Prostate gland (tissue), 2 donors: ENCODE results near the gene EID2. TPM values are rescaled to one million over a fixed set of nuclear protein-coding genes. Genes with fewer than 3 reads are reported as not detected.

ENCODE experiments used
- DNase-seq: peaks from one replicate; pipeline ENCODE4 v3.0.0-alpha.2; 2019; ENCODE audit warnings: low spot score
- H3K27ac ChIP-seq, 2 donors: fragments of 200-600 bp; sonication (generic); 2 replicates each; pipeline ENCODE4 v1.5.1; 2017 to 2019
- H3K27me3 ChIP-seq: fragments of 200-600 bp; sonication (generic); replicated peaks from 2 replicates; pipeline ENCODE4 v1.5.1; 2019; ENCODE audit not compliant: insufficient read depth
- H3K36me3 ChIP-seq, 2 donors: fragments of 200-600 bp; sonication (generic); 1 replicate in 1 of 2; 2 replicates in 1 of 2; pipeline versions ENCODE4 v1.5.1 to v1.8.1; 2017 to 2019
- H3K4me1 ChIP-seq: fragments of 200-600 bp; sonication (generic); replicated peaks from 2 replicates; pipeline ENCODE4 v1.5.1; 2019
- H3K4me3 ChIP-seq, 2 donors: fragments of 200-600 bp; sonication (generic); 2 replicates each; pipeline ENCODE4 v1.5.1; 2017 to 2019
- H3K9me3 ChIP-seq: fragments of 200-600 bp; sonication (generic); 2 replicates; pipeline ENCODE4 v1.5.1; 2017
- CTCF ChIP-seq, 4 experiments: fragments of 200-600 bp in 2 of 4; fragments of 450-650 bp in 2 of 4; sonication (generic) in 2 of 4; IDR thresholded peaks; 1 replicate in 3 of 4; 2 replicates in 1 of 4; pipeline ENCODE4 v1.5.1; 2016 to 2019; ENCODE audit warnings: antibody characterized with exemption in 4 of 4, mild to moderate bottlenecking in 2 of 4, moderate library complexity in 2 of 4
- POLR2A ChIP-seq: fragments of 450-650 bp; IDR thresholded peaks from one replicate; pipeline ENCODE4 v1.6.1; 2016; ENCODE audit warnings: antibody characterized with exemption, mild to moderate bottlenecking
- POLR2AphosphoS5 ChIP-seq: sonication (generic); formaldehyde crosslinking; IDR thresholded peaks from one replicate; pipeline ENCODE4 v1.6.1; 2017; ENCODE audit warnings: antibody characterized with exemption
- WGBS: methylation state at CpG from one replicate; pipeline ENCODE4 v1.1.5; 2018; 5-methylcytosine and 5-hydroxymethylcytosine counted together
- intact Hi-C: fragments of 100-400 bp; cut with DNase I; formaldehyde crosslinking; loops from one replicate; pipeline ENCODE4 v1.14.2; 2022
- total RNA-seq, 2 donors: library from RNA; depleted of rRNA; stranded (reverse); fragments of >200 nt; gene quantifications; one replicate each; pipeline ENCODE4 v1.1.0, GENCODE V29; 2016

Gene EID2
- total RNA-seq, 2 donors from 2014 or later = 21.1 to 25.3 TPM

GRCh38 chr19:39500543-39500942 lies 39.4 kb downstream of the EID2 start:
- intact Hi-C loops = no loop called here
- H3K27me3 ChIP-seq = peaks cover 6% of the 10 kb centered on the region

DNA sequence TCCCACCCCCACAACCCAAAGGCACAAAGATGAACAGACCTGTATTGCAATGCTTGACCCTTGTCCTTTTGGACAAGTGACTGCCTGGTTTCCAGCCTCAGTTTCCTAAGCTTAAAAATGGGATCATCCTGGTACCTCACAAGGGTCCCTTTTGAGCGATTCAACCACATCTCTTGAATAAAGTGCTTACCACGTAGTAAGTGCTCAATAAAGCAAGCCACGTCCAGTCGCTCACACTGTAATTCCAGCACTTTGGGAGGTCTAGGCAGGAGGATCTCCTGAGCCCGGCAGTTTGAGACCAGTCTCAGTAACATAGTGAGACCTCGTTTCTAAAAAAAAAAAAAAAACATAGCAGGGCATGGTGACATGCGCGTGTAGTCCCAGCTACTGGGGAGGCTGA lies 40.0 kb downstream of the EID2 start:
- WGBS = 76% methylated on average over 8 of the region's 8 CpGs
- Histone ChIP-seq H3K4me1 (no peaks in the 10 kb centered on the region), H3K36me3 (no peaks in the 10 kb centered on the region), H3K27me3 (peaks cover 6% of the 10 kb centered on the region), H3K27ac (no peak overlapping the region), H3K4me3 (no peak overlapping the region), H3K9me3 (no peaks in the 10 kb centered on the region)
- intact Hi-C loops = no loop called here
- TF ChIP-seq POLR2A (no peak), POLR2AphosphoS5 (no peak), CTCF (IDR thresholded peaks at IDR 0.05) (no peak)
- no peak for DNase-seq

More at GRCh38 chr19:39500543-39500942, 39.4 kb downstream of the EID2 start:
- Histone ChIP-seq H3K27ac (no peak overlapping the region), H3K4me3 (no peak overlapping the region), H3K9me3 (no peaks in the 10 kb centered on the region), H3K4me1 (no peaks in the 10 kb centered on the region), H3K36me3 (no peaks in the 10 kb centered on the region)
- DNase-seq = no peak
- TF ChIP-seq POLR2AphosphoS5 = no peak
- no peak for TF ChIP-seq POLR2A
- TF ChIP-seq CTCF (IDR thresholded peaks at IDR 0.05) = no peak
- WGBS = 41% methylated on average over 4 of the region's 4 CpGs

- Histone ChIP-seq H3K27ac (no peak within 1 kb of the TSS), H3K27me3 (peaks cover 6% of the 10 kb centered on the region), H3K4me1 (no peaks in the 10 kb centered on the region), H3K9me3 (no peaks in the 10 kb centered on the region), H3K4me3 (no peak within 1 kb of the TSS), H3K36me3 (no peaks in the 10 kb centered on the region)
- intact Hi-C loops = no loop called here
- no peak for DNase-seq
- TF ChIP-seq POLR2A = no peak
- WGBS = 1% methylated on average over 52 of the region's 60 CpGs
Observed at GRCh38 chr19:39498798-39499642, 40.9 kb downstream of the EID2 start, which contains the start of gene DLL3. Gene DLL3 (plus strand): TSS chr19:39498947. CDS start chr19:39498975, 28 bp downstream.

- no peaks in the 10 kb centered on the region for H3K9me3 ChIP-seq
- H3K27ac ChIP-seq = no peak overlapping the region
- H3K27me3 ChIP-seq = peaks cover 6% of the 10 kb centered on the region
- intact Hi-C loops = no loop called here
- DNase-seq = no peak
- no peak overlapping the region for H3K4me3 ChIP-seq
- no peaks in the 10 kb centered on the region for H3K36me3 ChIP-seq
- WGBS = 2% methylated on average over 40 of the region's 40 CpGs
- no peaks in the 10 kb centered on the region for H3K4me1 ChIP-seq
- TF ChIP-seq CTCF (IDR thresholded peaks at IDR 0.05) (peak in 1 of 4 experiments; percentile 28), POLR2AphosphoS5 (no peak), POLR2A (no peak)
Observed at GRCh38 chr19:39497996-39498797, 41.8 kb downstream of the EID2 start.

DNA sequence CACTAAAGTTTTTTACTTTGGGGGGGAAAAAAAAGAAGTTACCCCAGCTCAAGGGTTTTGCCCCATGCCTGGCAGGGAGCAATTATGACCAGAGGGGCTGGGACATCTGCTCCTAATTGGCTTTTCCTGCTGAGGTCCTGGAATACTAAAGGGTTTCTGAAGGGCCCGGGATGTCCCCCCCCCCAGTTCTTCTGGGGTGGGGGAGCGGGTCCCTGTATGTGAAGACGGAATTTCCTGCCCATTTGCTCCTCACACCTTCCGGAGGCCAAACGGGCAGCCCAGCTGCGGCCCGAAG lies 42.3 kb downstream of the EID2 start:
- H3K4me1 ChIP-seq = no peaks in the 10 kb centered on the region
- H3K27ac ChIP-seq = no peak overlapping the region
- H3K36me3 ChIP-seq = no peaks in the 10 kb centered on the region
- 2% methylated on average over 7 of the region's 7 CpGs for WGBS
- H3K9me3 ChIP-seq = no peaks in the 10 kb centered on the region
- H3K27me3 ChIP-seq = peaks cover 6% of the 10 kb centered on the region
- no peak for DNase-seq
- intact Hi-C loops = no loop called here
- H3K4me3 ChIP-seq = no peak overlapping the region
- TF ChIP-seq POLR2AphosphoS5 (no peak), CTCF (IDR thresholded peaks at IDR 0.05) (no peak), POLR2A (no peak)
